K562 (cell line): Measurements from ENCODE around the gene NUCKS1. TPM values are rescaled to one million over a fixed set of nuclear protein-coding genes. Genes with fewer than 3 reads are reported as not detected.

ENCODE experiments used
- FOXK1 ChIP-seq: sonication (generic); formaldehyde crosslinking; IDR thresholded peaks from 2 replicates; pipeline ENCODE4 v1.8.0; 2022; ENCODE audit warnings: missing genetic modification reagents, mild to moderate bottlenecking, borderline replicate concordance
- HDAC3 ChIP-seq: fragments of 450-650 bp; IDR thresholded peaks from 2 replicates; pipeline ENCODE4 v1.6.1; 2018; ENCODE audit warnings: borderline replicate concordance, mild to moderate bottlenecking, moderate library complexity; ENCODE audit not compliant: partially characterized antibody
- MED1 ChIP-seq: sonication (generic); formaldehyde crosslinking; IDR thresholded peaks from 2 replicates; pipeline ENCODE4 v1.8.1; 2023; ENCODE audit warnings: missing genetic modification reagents, borderline replicate concordance
- MGA ChIP-seq: fragments of 450-650 bp; IDR thresholded peaks from 2 replicates; pipeline ENCODE4 v1.6.1; 2016; ENCODE audit warnings: mild to moderate bottlenecking, moderate library complexity
- SOX6 ChIP-seq: fragments of 450-650 bp; IDR thresholded peaks from 2 replicates; pipeline ENCODE4 v1.6.1; 2014; ENCODE audit warnings: mild to moderate bottlenecking
- SPI1 ChIP-seq: IDR thresholded peaks from 2 replicates; pipeline ENCODE4 v1.6.1; 2011; ENCODE audit warnings: low read depth, low read length, control low read depth, borderline replicate concordance
- TARDBP ChIP-seq: fragments of 450-650 bp; IDR thresholded peaks from 2 replicates; pipeline ENCODE4 v1.6.1; 2016
- TSHZ1 ChIP-seq: fragments of 250-450 bp; sonication (Bioruptor Pico); IDR thresholded peaks from 2 replicates; pipeline ENCODE4 v1.4.0; 2020; ENCODE audit warnings: mild to moderate bottlenecking, moderate library complexity
- ZBTB17 ChIP-seq: fragments of 450-650 bp; formaldehyde crosslinking; IDR thresholded peaks from 2 replicates; pipeline ENCODE4 v1.4.0; 2020; ENCODE audit warnings: mild to moderate bottlenecking
- ZFX ChIP-seq: sonication (generic); formaldehyde crosslinking; IDR thresholded peaks from 2 replicates; pipeline ENCODE4 v1.8.0; 2022; ENCODE audit warnings: mild to moderate bottlenecking, missing genetic modification reagents, moderate library complexity
- ZNF778 ChIP-seq: fragments of 450-650 bp; formaldehyde crosslinking; IDR thresholded peaks from 2 replicates; pipeline ENCODE4 v1.4.0; 2020; ENCODE audit warnings: mild to moderate bottlenecking, moderate library complexity
- polyA plus RNA-seq, 8 experiments: library from polyadenylated mRNA; depleted of rRNA in 4 of 8; stranded (reverse) in 5 of 8; unstranded in 3 of 8; fragments of >200 nt; fragmentation: Nextera tagmentation in 2 of 8; fragmentation: Illumina TruSeq in 1 of 8; extraction: Ambion mirVana in 2 of 8; extraction: Trizol in 1 of 8; gene quantifications; 2 replicates each; pipeline versions ENCODE4 v1.2.1 to v1.2.3, GENCODE V29; 2011 to 2014; ENCODE audit warnings: inconsistent platforms in 1 of 8, missing spikeins in 1 of 8
- total RNA-seq, 7 experiments: library from RNA; depleted of rRNA in 6 of 7; stranded (reverse); fragments of >200 nt in 6 of 7; fragmentation: Illumina TruSeq in 2 of 7; extraction: Trizol in 2 of 7; gene quantifications; 2 replicates each; pipeline versions ENCODE4 v1.2.1 to v1.2.3, GENCODE V29; 2011 to 2021; ENCODE audit warnings: low replicate concordance in 1 of 7

NUCKS1 gene
- total and polyA plus RNA-seq, 9 of the 15 experiments (the other 6 are each of a cell fraction or from before 2014, with no cell fraction given) = 66.7 to 244 (median 149) TPM

- TF ChIP-seq TSHZ1 (CRISPR knock-in tag) = no peak
- TF ChIP-seq SOX6 = peak; percentile 31; the same call in 1 of the 2 replicates
- TF ChIP-seq ZBTB17 = peak; percentile 85
- no peak for TF ChIP-seq ZNF778 (CRISPR knock-in tag)
- peak; percentile 58; the same call in 1 of the 2 replicates for TF ChIP-seq TARDBP
- no peak for TF ChIP-seq SPI1
- TF ChIP-seq MED1 = 0 out of 2 replicates have a peak, but pooled peaks have one; percentile 42
- TF ChIP-seq FOXK1 = no peak
- no peak for TF ChIP-seq MGA
- TF ChIP-seq ZFX (CRISPR knock-in tag) = peak; percentile 79
- TF ChIP-seq HDAC3 = no peak
These were observed 496 bp downstream of the NUCKS1 start (continued) for GRCh38 chr1:205749234-205750137.
